Coronary artery (tissue), 2 donors: ENCODE data around the gene ASB1.

Source experiments
- DNase-seq: peaks from one replicate; pipeline ENCODE4 v3.0.0-alpha.2; 2017; ENCODE audit warnings: low spot score
- H3K27ac ChIP-seq, 2 donors: fragments of 200-600 bp; sonication (generic); one replicate each; pipeline ENCODE4 v1.5.1; 2016 to 2019
- H3K4me3 ChIP-seq: fragments of 200-600 bp; sonication (generic); 2 replicates; pipeline ENCODE4 v1.5.1; 2016; ENCODE audit warnings: mild to moderate bottlenecking, moderate library complexity
- TF ChIP-seq, protein P1 (sequence below): fragments of 200-600 bp; sonication (generic); IDR thresholded peaks from one replicate; pipeline ENCODE4 v1.5.1; 2019; ENCODE audit warnings: antibody characterized with exemption

ASB1 gene

DNA sequence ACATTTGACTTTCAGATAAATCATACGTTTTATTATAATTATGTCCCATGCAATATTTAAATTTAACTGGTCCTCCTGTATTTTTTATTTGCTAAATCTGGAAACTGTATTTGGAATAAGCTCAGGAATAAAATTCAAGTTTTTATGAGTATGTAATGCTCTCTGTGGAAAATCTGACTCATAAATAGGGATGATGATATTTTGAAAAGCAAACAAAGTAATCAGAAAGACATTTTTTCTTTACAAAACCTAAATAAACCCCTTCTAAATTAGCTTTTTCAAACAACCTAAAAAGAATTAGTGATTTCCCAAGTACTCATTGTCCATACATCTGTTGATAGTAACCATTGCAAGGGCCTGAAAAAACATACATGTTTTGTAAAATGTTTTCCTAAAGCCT is 41.1 kb downstream of the ASB1 start:
- DNase-seq, result no peak
- H3K27ac ChIP-seq, result no peak overlapping the region
- TF ChIP-seq, protein P1, sequence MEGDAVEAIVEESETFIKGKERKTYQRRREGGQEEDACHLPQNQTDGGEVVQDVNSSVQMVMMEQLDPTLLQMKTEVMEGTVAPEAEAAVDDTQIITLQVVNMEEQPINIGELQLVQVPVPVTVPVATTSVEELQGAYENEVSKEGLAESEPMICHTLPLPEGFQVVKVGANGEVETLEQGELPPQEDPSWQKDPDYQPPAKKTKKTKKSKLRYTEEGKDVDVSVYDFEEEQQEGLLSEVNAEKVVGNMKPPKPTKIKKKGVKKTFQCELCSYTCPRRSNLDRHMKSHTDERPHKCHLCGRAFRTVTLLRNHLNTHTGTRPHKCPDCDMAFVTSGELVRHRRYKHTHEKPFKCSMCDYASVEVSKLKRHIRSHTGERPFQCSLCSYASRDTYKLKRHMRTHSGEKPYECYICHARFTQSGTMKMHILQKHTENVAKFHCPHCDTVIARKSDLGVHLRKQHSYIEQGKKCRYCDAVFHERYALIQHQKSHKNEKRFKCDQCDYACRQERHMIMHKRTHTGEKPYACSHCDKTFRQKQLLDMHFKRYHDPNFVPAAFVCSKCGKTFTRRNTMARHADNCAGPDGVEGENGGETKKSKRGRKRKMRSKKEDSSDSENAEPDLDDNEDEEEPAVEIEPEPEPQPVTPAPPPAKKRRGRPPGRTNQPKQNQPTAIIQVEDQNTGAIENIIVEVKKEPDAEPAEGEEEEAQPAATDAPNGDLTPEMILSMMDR, result no peak
- H3K4me3 ChIP-seq, result no peak overlapping the region

DNA sequence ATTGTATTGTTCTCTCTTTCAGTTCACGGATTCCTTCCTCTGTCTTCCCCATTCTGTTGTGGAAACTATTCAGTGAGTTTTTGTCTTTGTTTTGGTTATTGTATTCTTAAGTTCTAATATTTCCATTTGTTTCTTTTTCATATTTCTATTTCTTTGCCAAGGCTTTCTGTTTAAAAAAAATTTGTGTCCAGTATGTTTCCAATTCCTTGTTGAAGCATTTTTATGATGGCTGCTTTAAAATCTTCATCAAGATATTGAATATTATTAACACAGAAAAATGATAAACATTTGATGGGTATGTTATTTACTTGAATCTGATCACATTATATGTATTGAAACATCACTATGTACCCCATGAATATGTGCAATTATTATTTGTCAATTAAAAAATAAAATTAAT is 42.4 kb downstream of the ASB1 start:
- TF ChIP-seq, protein P1, result no peak
- Histone ChIP-seq H3K4me3 (no peak overlapping the region), H3K27ac (no peak overlapping the region)
- DNase-seq, result no peak

DNA sequence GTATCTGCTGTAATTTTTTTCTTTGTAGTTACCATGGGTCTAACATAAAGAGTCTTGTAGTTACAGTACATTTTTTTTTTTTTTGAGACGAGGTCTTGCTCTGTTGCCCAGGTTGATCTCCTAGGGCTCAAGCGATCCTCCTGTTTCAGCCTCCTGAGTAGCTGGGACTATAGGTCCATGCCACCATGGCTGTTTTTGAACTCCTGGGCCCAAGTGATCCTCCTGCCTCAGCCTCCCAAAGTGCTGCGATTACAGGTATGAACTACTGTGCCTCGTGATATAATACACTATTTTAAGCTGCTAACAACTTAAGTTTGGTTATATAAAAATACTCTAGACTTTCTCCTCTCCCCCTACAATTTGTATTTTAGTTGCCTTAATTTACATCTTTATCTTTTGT is 46.3 kb downstream of the ASB1 start:
- Histone ChIP-seq H3K4me3 (no peak overlapping the region), H3K27ac (no peak overlapping the region)
- TF ChIP-seq, protein P1, result no peak
- no peak for DNase-seq

DNA sequence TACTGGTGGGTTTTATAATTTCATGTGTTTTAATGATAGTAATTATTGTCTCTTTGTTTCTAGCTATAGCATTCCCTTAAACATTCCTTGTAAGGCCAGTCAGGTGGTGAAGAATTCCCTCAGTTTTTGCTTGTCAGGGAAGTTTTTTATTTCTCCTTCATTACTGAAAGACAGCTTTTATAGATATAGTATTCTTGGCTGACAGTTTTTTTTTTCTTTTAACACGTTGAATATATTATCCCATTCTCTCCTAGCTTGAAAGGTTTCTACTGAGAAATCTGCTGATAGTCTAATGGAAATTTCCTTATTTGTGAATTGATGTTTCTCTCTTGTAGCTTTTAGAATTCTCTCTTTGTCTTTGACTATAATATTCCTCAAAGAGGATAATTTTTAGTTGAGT is 46.8 kb downstream of the ASB1 start:
- DNase-seq, result no peak
- H3K4me3 ChIP-seq, result no peak overlapping the region
- no peak overlapping the region for H3K27ac ChIP-seq
- TF ChIP-seq, protein P1, result no peak

DNA sequence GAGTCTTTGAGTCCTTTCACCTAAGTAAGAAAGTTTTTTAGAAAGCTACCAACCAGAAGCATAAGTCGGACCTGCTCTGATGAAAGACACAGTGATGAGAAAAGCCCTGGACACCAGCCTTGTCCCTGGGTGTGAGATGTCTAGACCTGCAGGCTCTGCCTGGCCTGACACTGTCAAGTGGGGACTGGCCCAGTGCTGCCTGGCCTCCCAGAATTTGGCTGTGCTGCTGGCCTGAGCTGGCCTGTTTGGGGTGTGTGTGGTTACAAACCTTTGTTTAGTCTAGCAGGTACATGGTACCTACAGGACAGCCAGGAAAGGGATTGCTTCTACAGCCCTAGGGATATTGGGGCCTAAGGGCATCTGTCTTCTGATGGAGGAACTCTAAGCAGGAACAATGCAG is 48.3 kb downstream of the ASB1 start:
- Histone ChIP-seq H3K4me3 (no peak overlapping the region), H3K27ac (no peak overlapping the region)
- DNase-seq, result no peak
- TF ChIP-seq, protein P1, result no peak

DNA sequence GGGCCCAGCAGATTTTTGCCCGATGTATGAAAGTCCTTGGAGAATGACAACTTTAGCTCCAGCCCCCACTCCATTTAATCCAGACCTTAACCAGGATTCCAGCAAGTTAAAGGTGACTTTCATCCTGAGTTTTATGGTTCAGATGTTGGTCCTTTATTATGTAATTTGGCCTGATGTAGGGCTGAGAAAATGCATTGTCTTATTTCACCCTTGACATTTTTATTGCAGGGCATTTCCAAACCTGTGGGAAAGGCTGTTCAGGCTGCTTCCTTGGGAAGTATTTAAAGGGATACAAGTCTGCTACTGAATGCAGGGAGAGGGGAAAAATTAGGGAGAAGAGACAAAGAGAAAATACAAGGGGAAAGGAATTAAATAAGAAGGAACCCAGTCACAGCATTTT is 48.8 kb downstream of the ASB1 start:
- no peak overlapping the region for H3K4me3 ChIP-seq
- no peak overlapping the region for H3K27ac ChIP-seq
- DNase-seq, result no peak
- TF ChIP-seq, protein P1, result no peak

DNA sequence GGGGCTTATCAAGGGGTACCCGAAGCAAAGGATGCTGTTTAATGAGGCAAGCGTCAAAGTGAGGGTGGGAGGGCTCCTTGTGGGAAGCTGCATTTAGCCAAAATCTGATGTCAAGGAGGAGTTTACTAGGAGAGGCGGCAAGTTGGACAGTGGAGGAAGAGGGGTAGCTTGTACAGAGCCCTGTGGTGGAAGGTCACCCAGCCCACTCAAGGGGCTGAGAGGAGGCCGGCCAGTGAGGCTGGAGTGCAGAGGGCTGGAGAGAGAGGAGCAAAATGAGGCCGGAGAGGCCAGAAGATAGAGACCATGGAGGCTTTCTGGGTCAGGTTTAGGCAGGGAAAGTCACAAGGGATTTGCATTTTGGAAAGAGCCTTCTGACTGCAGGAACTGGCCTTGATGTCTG is 49.5 kb downstream of the ASB1 start:
- Histone ChIP-seq H3K4me3 (no peak overlapping the region), H3K27ac (no peak overlapping the region)
- TF ChIP-seq, protein P1, result no peak
- no peak for DNase-seq
